Sigmoid colon (tissue), 4 donors: ENCODE data around the gene SPEF1.

Experiments used
- EP300 ChIP-seq, 4 donors: sonication (generic); formaldehyde crosslinking; IDR thresholded peaks; one replicate each; pipeline ENCODE4 v1.6.1; 2017; ENCODE audit warnings: antibody characterized with exemption in 4 of 4
- POLR2A ChIP-seq, 2 donors: fragments of 450-650 bp; IDR thresholded peaks; one replicate each; pipeline ENCODE4 v1.6.1; 2016; ENCODE audit warnings: antibody characterized with exemption in 2 of 2, mild to moderate bottlenecking in 2 of 2, moderate library complexity in 2 of 2
- POLR2AphosphoS5 ChIP-seq, 4 donors: sonication (generic); formaldehyde crosslinking; IDR thresholded peaks; one replicate each; pipeline ENCODE4 v1.6.1; 2017; ENCODE audit warnings: antibody characterized with exemption in 4 of 4
- TF ChIP-seq, protein P1 (sequence below), 4 experiments: fragments of 450-650 bp in 3 of 4; fragments of 200-600 bp in 1 of 4; IDR thresholded peaks; one replicate each; pipeline ENCODE4 v1.5.1; 2016 to 2019; ENCODE audit warnings: antibody characterized with exemption in 4 of 4, mild to moderate bottlenecking in 3 of 4, moderate library complexity in 2 of 4

GRCh38 chr20:3798373-3798768 is 17.1 kb upstream of the SPEF1 start:
- TF ChIP-seq, protein P1, sequence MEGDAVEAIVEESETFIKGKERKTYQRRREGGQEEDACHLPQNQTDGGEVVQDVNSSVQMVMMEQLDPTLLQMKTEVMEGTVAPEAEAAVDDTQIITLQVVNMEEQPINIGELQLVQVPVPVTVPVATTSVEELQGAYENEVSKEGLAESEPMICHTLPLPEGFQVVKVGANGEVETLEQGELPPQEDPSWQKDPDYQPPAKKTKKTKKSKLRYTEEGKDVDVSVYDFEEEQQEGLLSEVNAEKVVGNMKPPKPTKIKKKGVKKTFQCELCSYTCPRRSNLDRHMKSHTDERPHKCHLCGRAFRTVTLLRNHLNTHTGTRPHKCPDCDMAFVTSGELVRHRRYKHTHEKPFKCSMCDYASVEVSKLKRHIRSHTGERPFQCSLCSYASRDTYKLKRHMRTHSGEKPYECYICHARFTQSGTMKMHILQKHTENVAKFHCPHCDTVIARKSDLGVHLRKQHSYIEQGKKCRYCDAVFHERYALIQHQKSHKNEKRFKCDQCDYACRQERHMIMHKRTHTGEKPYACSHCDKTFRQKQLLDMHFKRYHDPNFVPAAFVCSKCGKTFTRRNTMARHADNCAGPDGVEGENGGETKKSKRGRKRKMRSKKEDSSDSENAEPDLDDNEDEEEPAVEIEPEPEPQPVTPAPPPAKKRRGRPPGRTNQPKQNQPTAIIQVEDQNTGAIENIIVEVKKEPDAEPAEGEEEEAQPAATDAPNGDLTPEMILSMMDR (IDR thresholded peaks at IDR 0.05) = no peak
- TF ChIP-seq EP300 (IDR thresholded peaks at IDR 0.05) = no peak
- no peak for TF ChIP-seq POLR2AphosphoS5 (IDR thresholded peaks at IDR 0.05)
- no peak for TF ChIP-seq POLR2A (IDR thresholded peaks at IDR 0.05)
